ENCODE measurements around the gene C1QTNF12. TPM values are rescaled to one million over a fixed set of nuclear protein-coding genes. Genes with fewer than 3 reads are reported as not detected.
"Not testable (repeated sequence)": the region's sequence is repeated elsewhere in the genome, so short reads cannot be mapped to it uniquely, and the experiment has no call there.

The C1QTNF12 gene
- total RNA-seq, 1 experiment from 2014 or later, result 0.40 TPM

- DNase-seq (ENCODE audit: low read depth), result no peak
These were observed 46.3 kb downstream of the C1QTNF12 start for GRCh38 chr1:1199961-1200875.

DNA sequence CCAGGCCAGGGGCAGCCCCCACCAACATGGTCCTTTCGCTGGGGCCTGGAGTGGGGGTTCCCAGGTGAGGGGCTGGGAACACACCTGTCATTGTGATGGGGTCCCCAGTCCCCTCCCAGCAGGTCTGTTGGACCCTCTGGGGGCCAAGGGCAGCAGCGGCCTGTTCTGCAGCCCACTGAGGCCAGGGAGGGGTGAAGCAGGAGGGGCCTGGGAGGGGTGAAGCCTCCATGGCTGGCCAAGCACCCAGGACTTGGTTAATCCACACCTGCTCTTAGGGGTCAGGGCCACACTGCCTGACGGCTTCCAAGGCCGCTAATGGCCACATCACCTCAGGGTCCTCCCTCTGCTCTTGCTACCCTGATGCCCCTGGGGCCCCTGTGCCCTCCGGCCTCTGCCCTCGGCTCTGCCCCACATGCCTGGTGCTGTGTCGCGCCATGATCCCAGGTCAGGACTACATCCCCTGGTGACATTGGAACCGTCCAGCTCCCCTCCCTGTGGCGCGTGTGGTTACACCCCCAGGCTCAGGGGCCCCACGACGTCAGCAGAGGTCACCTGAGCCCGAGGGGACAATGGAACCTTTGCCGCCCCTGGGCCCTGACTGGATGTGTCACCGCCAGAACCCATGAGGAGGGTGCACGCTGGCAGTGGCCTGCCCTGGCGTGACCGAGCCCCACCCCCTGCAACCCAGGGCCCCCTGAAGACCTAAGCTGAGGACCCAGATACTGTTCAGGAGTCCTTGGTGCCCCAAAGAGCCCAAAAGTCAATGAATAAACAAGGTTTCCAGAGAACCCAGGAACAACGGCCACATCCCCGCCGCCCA, 47.2 kb downstream of the C1QTNF12 start:
- no peak for DNase-seq (ENCODE audit: low read depth)

DNA sequence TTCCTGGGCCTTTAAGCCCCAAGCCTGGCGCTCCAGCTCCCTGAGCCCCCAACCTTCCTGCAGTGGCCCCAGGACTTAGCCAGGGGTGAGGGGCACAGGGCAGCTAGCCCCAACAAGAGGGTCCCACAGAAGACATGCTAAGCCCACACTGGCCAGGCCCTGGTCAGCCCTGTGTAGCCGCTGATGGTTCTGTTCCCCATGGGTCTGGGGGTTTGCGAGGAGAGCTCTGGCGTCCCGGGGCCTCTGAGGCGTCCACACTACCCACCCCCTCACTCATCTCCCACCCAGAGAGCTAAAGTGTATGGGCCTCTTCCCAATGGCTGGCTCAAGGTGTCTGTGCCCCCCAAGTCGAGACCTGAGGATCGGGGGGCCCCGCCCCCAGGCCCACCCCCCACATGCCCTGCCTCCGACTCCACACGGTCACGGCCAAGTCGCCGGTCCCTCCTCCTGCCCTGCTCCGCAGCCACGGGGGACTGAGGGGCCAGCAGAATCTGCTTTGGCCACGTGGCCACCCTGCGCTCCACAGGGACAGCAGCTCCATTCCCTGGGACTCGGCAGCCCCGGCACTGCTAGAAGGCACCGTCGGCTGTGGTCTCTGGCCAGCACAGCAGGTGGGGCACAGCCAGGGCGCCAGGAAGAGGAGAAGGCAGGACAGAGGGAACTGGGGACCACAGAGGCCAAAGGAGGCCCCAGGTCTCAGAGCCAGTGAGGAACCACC, 47.9 kb downstream of the C1QTNF12 start:
- DNase-seq (ENCODE audit: low read depth), result no peak

- no peak for DNase-seq (ENCODE audit: low read depth)
These were observed 48.7 kb downstream of the C1QTNF12 start for GRCh38 chr1:1197551-1198422.

- no peak for DNase-seq (ENCODE audit: low read depth)
These were observed 49.4 kb downstream of the C1QTNF12 start for GRCh38 chr1:1197188-1197500.

DNA sequence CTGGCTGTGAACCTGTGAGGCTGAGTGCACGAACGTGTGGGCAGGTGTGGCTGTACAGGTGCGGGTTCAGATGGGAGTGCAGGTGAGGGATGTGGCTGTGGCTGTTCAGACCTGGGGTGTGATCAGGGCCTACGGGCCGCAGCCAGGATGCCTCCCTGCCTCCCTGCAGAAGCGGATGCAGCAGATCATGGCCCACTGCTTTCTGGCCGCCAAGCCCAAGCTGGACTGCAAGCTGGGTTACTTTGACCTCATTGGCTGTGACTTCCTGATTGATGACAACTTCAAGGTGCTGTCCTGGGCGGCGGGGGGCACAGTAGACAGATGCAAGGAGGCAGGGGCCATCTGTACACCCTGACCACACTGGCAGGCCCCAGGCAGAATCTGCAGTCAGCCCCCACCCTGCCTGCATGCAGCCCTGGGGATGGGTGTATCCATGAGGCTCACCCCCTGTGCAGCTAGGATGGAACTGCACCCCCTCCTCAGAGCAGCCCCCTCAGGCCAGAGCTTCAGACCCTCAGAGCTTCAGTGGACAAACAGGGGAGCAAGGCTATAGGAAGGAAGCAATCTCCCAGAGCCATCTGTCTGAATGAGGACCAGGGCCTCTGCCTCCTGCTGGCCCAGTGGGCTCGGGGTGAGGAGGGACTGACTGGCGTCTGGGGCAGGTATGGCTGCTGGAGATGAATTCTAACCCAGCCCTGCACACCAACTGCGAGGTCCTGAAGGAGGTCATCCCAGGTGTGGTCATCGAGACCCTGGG, 49.9 kb downstream of the C1QTNF12 start:
- DNase-seq (ENCODE audit: low read depth), result no peak

GRCh38 chr1:1195726-1196125, 50.8 kb downstream of the C1QTNF12 start:
- DNase-seq (ENCODE audit: low read depth), result not testable (repeated sequence)

GRCh38 chr1:1194723-1195122, 51.8 kb downstream of the C1QTNF12 start:
- DNase-seq (ENCODE audit: low read depth), result no peak

Small RNAs within 50 kb of the gene (small RNA-seq; reads per million reads assigned to genes)
- not detected for gene MIR6726

Other genes with a start within 250 kb of the C1QTNF12 start
- 3.5 and 7.6 TPM in 2 replicates for gene HES4, start 246.6 kb downstream of the C1QTNF12 start, total RNA-seq (2014; rRNA removed; shearing (Covaris generic))
- gene ISG15, start 233.2 kb downstream of the C1QTNF12 start, total RNA-seq (2014; rRNA removed; shearing (Covaris generic)), result 48.6 and 53.3 TPM in 2 replicates
- gene AGRN, start 226.6 kb downstream of the C1QTNF12 start, total RNA-seq (2014; rRNA removed; shearing (Covaris generic)), result 89.9 and 101 TPM in 2 replicates
- not detected in 2 replicates for gene RNF223, start 172.4 kb downstream of the C1QTNF12 start, total RNA-seq (2014; rRNA removed; shearing (Covaris generic))
- 17.8 and 19.8 TPM in 2 replicates for gene C1orf159, start 130.6 kb downstream of the C1QTNF12 start, total RNA-seq (2014; rRNA removed; shearing (Covaris generic))
- not detected in 2 replicates for gene TTLL10, start 72.8 kb downstream of the C1QTNF12 start, total RNA-seq (2014; rRNA removed; shearing (Covaris generic))
- not detected in 2 replicates for gene TNFRSF18, start 40.1 kb downstream of the C1QTNF12 start, total RNA-seq (2014; rRNA removed; shearing (Covaris generic))
- 0.88 TPM in 1 of 2 replicates, not detected in the other for gene TNFRSF4, start 32.6 kb downstream of the C1QTNF12 start, total RNA-seq (2014; rRNA removed; shearing (Covaris generic))
- 110 and 119 TPM in 2 replicates for gene SDF4, start 14.7 kb downstream of the C1QTNF12 start, total RNA-seq (2014; rRNA removed; shearing (Covaris generic))
- 27.3 and 37.6 TPM in 2 replicates for gene B3GALT6, start 14.5 kb downstream of the C1QTNF12 start, total RNA-seq (2014; rRNA removed; shearing (Covaris generic))
- gene UBE2J2, start 27.1 kb upstream of the C1QTNF12 start, total RNA-seq (2014; rRNA removed; shearing (Covaris generic)), result 125 and 139 TPM in 2 replicates
- gene SCNN1D, start 33.7 kb upstream of the C1QTNF12 start, total RNA-seq (2014; rRNA removed; shearing (Covaris generic)), result 0.20 and 0.59 TPM in 2 replicates
- 28.9 and 34.9 TPM in 2 replicates for gene ACAP3, start 61.2 kb upstream of the C1QTNF12 start, total RNA-seq (2014; rRNA removed; shearing (Covaris generic))
- 42.0 and 43.9 TPM in 2 replicates for gene PUSL1, start 61.9 kb upstream of the C1QTNF12 start, total RNA-seq (2014; rRNA removed; shearing (Covaris generic))
- gene INTS11, start 77.9 kb upstream of the C1QTNF12 start, total RNA-seq (2014; rRNA removed; shearing (Covaris generic)), result 142 and 143 TPM in 2 replicates
- 36.8 and 55.0 TPM in 2 replicates for gene CPTP, start 78.1 kb upstream of the C1QTNF12 start, total RNA-seq (2014; rRNA removed; shearing (Covaris generic))
- 0.03 and 0.08 TPM in 2 replicates for gene TAS1R3, start 84.6 kb upstream of the C1QTNF12 start, total RNA-seq (2014; rRNA removed; shearing (Covaris generic))
- 113 and 118 TPM in 2 replicates for gene DVL1, start 102.7 kb upstream of the C1QTNF12 start, total RNA-seq (2014; rRNA removed; shearing (Covaris generic))
- 0.11 and 0.50 TPM in 2 replicates for gene MXRA8, start 111.8 kb upstream of the C1QTNF12 start, total RNA-seq (2014; rRNA removed; shearing (Covaris generic))
- 318 and 349 TPM in 2 replicates for gene AURKAIP1, start 128.5 kb upstream of the C1QTNF12 start, total RNA-seq (2014; rRNA removed; shearing (Covaris generic))
- 74.6 and 96.1 TPM in 2 replicates for gene CCNL2, start 152.6 kb upstream of the C1QTNF12 start, total RNA-seq (2014; rRNA removed; shearing (Covaris generic))
- 319 and 342 TPM in 2 replicates for gene MRPL20, start 160.6 kb upstream of the C1QTNF12 start, total RNA-seq (2014; rRNA removed; shearing (Covaris generic))
- not detected in 2 replicates for gene ANKRD65, start 174.6 kb upstream of the C1QTNF12 start, total RNA-seq (2014; rRNA removed; shearing (Covaris generic))
- 0.05 and 0.23 TPM in 2 replicates for gene VWA1, start 189.0 kb upstream of the C1QTNF12 start, total RNA-seq (2014; rRNA removed; shearing (Covaris generic))
- 0.03 TPM in 1 of 2 replicates, not detected in the other for gene ATAD3C, start 203.0 kb upstream of the C1QTNF12 start, total RNA-seq (2014; rRNA removed; shearing (Covaris generic))
- gene ATAD3B, start 225.0 kb upstream of the C1QTNF12 start, total RNA-seq (2014; rRNA removed; shearing (Covaris generic)), result 57.0 and 59.0 TPM in 2 replicates